Karpas-422 (cell line): ENCODE measurements around the gene SCYGR8. TPM values are rescaled to one million over a fixed set of nuclear protein-coding genes. Genes with fewer than 3 reads are reported as not detected.
"Not testable (repeated sequence)": the region's sequence is repeated elsewhere in the genome, so short reads cannot be mapped to it uniquely, and the experiment has no call there.

Experiments
- DNase-seq: peaks from one replicate; pipeline ENCODE4 v3.0.0-alpha.2; 2015
- H2AFZ ChIP-seq: fragments of 200-600 bp; sonication (generic); 2 replicates; pipeline ENCODE4 v1.6.1; 2014; ENCODE audit warnings: antibody characterized with exemption, low read length, mixed read lengths
- H3K27ac ChIP-seq: fragments of 200-600 bp; sonication (generic); 2 replicates; pipeline ENCODE4 v1.5.1; 2014; ENCODE audit warnings: mild to moderate bottlenecking, low read length, moderate library complexity
- H3K27me3 ChIP-seq: fragments of 200-600 bp; sonication (generic); 2 replicates; pipeline ENCODE4 v1.6.1; 2014; ENCODE audit warnings: low read length, mixed read lengths
- H3K36me3 ChIP-seq: fragments of 200-600 bp; sonication (generic); 2 replicates; pipeline ENCODE4 v1.6.1; 2014; ENCODE audit warnings: low read length, mixed read lengths; ENCODE audit not compliant: insufficient read depth
- H3K4me1 ChIP-seq: fragments of 200-600 bp; sonication (generic); 2 replicates; pipeline ENCODE4 v1.6.1; 2014; ENCODE audit warnings: mild to moderate bottlenecking, low read length, mixed read lengths
- H3K4me2 ChIP-seq: fragments of 200-600 bp; sonication (generic); 2 replicates; pipeline ENCODE4 v1.6.1; 2014; ENCODE audit warnings: low read length, low read depth, mild to moderate bottlenecking; ENCODE audit not compliant: poor library complexity, severe bottlenecking
- H3K4me3 ChIP-seq: fragments of 200-600 bp; sonication (generic); 2 replicates; pipeline ENCODE4 v1.5.1; 2014; ENCODE audit warnings: mild to moderate bottlenecking, antibody characterized with exemption, low read length, mixed read lengths
- H3K79me2 ChIP-seq: fragments of 200-600 bp; sonication (generic); 2 replicates; pipeline ENCODE4 v1.6.1; 2014; ENCODE audit warnings: mild to moderate bottlenecking, low read length, mixed read lengths
- H3K9ac ChIP-seq: fragments of 200-600 bp; sonication (generic); 2 replicates; pipeline ENCODE4 v1.6.0; 2014; ENCODE audit warnings: low read length
- H3K9me2 ChIP-seq: fragments of 200-600 bp; sonication (generic), shearing (Covaris generic); replicated peaks from 2 replicates; pipeline ENCODE4 v1.6.0; 2014; ENCODE audit warnings: mild to moderate bottlenecking, low read length, moderate library complexity; ENCODE audit not compliant: insufficient read depth
- H3K9me3 ChIP-seq: fragments of 300-700, 200-600 bp; sonication (generic); 2 replicates; pipeline ENCODE4 v1.6.1; 2014; ENCODE audit warnings: low read length, mixed read lengths
- H4K20me1 ChIP-seq: fragments of 200-600 bp; sonication (generic); 2 replicates; pipeline ENCODE4 v1.6.1; 2014; ENCODE audit warnings: mild to moderate bottlenecking, antibody characterized with exemption, low read length, low read depth; ENCODE audit not compliant: insufficient read depth
- total RNA-seq: library from RNA; depleted of rRNA; stranded (reverse); fragments of >200 nt; shearing (Covaris generic); gene quantifications from 2 replicates; pipeline ENCODE4 v1.2.3, GENCODE V29; 2014; ENCODE audit warnings: low replicate concordance

Gene SCYGR8
- total RNA-seq, 1 experiment from 2014 or later, result not detected

DNA sequence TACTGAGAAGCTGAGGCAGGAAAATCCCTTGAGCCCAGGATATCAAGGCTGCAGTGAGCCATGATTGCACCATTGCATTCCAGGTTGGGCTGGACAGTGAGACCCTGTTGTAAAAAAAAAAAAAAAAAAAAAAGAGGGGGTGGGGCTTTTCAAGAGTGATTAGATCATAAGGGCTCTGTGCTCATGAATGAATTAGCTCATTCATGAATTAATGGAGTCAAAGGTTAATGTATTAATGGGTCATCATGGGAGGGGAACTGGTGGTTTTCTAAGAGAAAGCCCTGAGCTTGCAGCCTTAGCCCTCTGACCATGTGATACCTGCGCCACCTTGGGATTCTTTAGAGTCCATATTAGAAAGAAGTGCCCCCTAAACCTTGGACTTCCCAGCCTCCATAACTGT is 32.4 kb upstream of the SCYGR8 start:
- H4K20me1 ChIP-seq, result no peaks in the 10 kb centered on the region
- no peaks in the 10 kb centered on the region for H3K27me3 ChIP-seq
- no peaks in the 10 kb centered on the region for H3K9me3 ChIP-seq
- no peak overlapping the region for H3K27ac ChIP-seq
- no peak overlapping the region for H3K4me3 ChIP-seq
- no peaks in the 10 kb centered on the region for H3K4me1 ChIP-seq
- no peak for DNase-seq
- no peak overlapping the region for H2AFZ ChIP-seq
- no peak overlapping the region for H3K9ac ChIP-seq
- H3K9me2 ChIP-seq, result no peaks in the 10 kb centered on the region
- H3K4me2 ChIP-seq, result no peak overlapping the region
- no peaks in the 10 kb centered on the region for H3K79me2 ChIP-seq
- H3K36me3 ChIP-seq, result no peaks in the 10 kb centered on the region

DNA sequence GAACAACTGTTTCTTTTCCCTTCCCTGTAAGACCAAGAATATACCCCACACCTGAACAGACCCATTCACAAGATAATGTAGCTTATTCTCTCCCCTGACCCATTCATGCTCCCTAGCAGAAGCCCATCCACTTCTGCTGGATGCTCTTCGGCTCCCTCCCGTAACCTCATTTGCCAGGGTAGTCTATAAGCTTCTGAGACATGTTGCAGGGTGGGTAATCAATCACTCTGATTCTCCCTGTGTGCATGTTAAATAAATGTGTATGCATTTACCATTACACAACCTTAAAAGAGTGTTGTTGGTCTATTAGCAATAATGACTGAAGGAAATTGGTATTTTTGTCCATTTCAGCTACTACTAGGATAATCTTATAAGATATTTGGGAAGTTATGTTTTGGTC is 29.2 kb upstream of the SCYGR8 start:
- no peak overlapping the region for H3K4me3 ChIP-seq
- H3K27me3 ChIP-seq, result no peaks in the 10 kb centered on the region
- no peaks in the 10 kb centered on the region for H3K4me1 ChIP-seq
- H3K36me3 ChIP-seq, result no peaks in the 10 kb centered on the region
- H3K4me2 ChIP-seq, result no peak overlapping the region
- no peak overlapping the region for H3K27ac ChIP-seq
- H3K79me2 ChIP-seq, result no peaks in the 10 kb centered on the region
- H3K9me3 ChIP-seq, result no peaks in the 10 kb centered on the region
- H3K9me2 ChIP-seq, result no peaks in the 10 kb centered on the region
- no peak overlapping the region for H3K9ac ChIP-seq
- no peaks in the 10 kb centered on the region for H4K20me1 ChIP-seq
- no peak for DNase-seq
- H2AFZ ChIP-seq, result no peak overlapping the region

GRCh38 chr2:227717687-227718567 is 27.8 kb upstream of the SCYGR8 start, which contains the start of gene SLC19A3:
Gene SLC19A3 (minus strand): TSS chr2:227718028. CDS start chr2:227702318, 15,710 bp downstream.
- no peaks in the 10 kb centered on the region for H4K20me1 ChIP-seq
- DNase-seq, result no peak
- H3K9ac ChIP-seq, result no peak within 1 kb of the TSS
- no peak within 1 kb of the TSS for H2AFZ ChIP-seq
- H3K4me1 ChIP-seq, result no peaks in the 10 kb centered on the region
- H3K79me2 ChIP-seq, result no peaks in the 10 kb centered on the region
- H3K9me2 ChIP-seq, result no peaks in the 10 kb centered on the region
- H3K9me3 ChIP-seq, result no peaks in the 10 kb centered on the region
- no peak within 1 kb of the TSS for H3K4me2 ChIP-seq
- no peaks in the 10 kb centered on the region for H3K36me3 ChIP-seq
- H3K4me3 ChIP-seq, result no peak within 1 kb of the TSS
- no peaks in the 10 kb centered on the region for H3K27me3 ChIP-seq
- H3K27ac ChIP-seq, result no peak within 1 kb of the TSS

DNA sequence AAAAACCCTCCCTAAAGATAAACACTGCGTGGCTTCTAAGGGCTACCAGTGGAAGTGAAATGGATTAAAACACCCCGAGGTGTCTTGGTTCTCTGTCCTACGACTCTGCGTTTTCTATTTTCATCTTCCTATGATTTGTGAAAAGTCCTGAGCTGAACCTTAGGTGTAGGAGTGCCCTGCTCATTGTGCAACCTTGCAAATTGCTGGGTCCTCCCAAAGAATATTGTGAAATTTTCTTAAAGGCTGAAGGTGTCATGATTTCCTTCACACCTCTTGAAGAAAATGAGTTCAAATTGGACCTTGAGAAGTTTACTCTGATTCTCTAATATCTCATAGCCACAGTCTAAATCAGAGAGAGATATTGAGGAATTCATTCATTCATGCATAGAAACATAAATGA is 26.1 kb upstream of the SCYGR8 start:
- no peak overlapping the region for H3K4me3 ChIP-seq
- no peaks in the 10 kb centered on the region for H3K27me3 ChIP-seq
- no peaks in the 10 kb centered on the region for H3K36me3 ChIP-seq
- H3K9me2 ChIP-seq, result no peaks in the 10 kb centered on the region
- H3K79me2 ChIP-seq, result no peaks in the 10 kb centered on the region
- H3K9me3 ChIP-seq, result no peaks in the 10 kb centered on the region
- no peaks in the 10 kb centered on the region for H4K20me1 ChIP-seq
- DNase-seq, result no peak
- H3K9ac ChIP-seq, result no peak overlapping the region
- H3K4me1 ChIP-seq, result no peaks in the 10 kb centered on the region
- H2AFZ ChIP-seq, result no peak overlapping the region
- no peak overlapping the region for H3K27ac ChIP-seq
- no peak overlapping the region for H3K4me2 ChIP-seq

GRCh38 chr2:227720680-227721079 is 25.0 kb upstream of the SCYGR8 start:
- H3K79me2 ChIP-seq, result no peaks in the 10 kb centered on the region
- H3K27ac ChIP-seq, result no peak overlapping the region
- no peaks in the 10 kb centered on the region for H3K9me2 ChIP-seq
- H3K4me1 ChIP-seq, result no peaks in the 10 kb centered on the region
- H3K4me2 ChIP-seq, result no peak overlapping the region
- no peaks in the 10 kb centered on the region for H3K9me3 ChIP-seq
- H3K4me3 ChIP-seq, result no peak overlapping the region
- no peak overlapping the region for H2AFZ ChIP-seq
- H3K27me3 ChIP-seq, result no peaks in the 10 kb centered on the region
- no peak for DNase-seq
- H3K9ac ChIP-seq, result no peak overlapping the region
- no peaks in the 10 kb centered on the region for H3K36me3 ChIP-seq
- no peaks in the 10 kb centered on the region for H4K20me1 ChIP-seq

DNA sequence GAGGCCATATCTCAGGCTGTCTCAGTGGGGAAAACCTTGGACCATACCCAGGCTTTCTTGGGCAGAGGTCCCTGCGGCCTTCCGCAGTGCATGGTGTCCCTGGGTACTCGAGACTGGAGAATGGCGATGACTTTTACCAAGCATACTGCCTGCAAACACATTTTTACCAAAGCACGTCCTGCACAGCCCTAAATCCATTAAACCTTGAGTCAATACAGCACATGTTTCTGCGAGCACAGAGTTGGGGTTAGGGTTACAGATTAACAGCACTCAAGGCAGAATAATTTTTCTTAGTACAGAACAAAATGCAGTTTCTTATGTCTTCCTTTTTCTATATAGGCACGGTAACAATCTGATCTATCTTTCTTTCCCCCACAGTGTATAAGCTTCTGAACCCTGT is 22.9 kb upstream of the SCYGR8 start:
- not testable (repeated sequence) for H3K4me1 ChIP-seq, H3K9ac ChIP-seq, H3K4me3 ChIP-seq, H3K9me3 ChIP-seq, H2AFZ ChIP-seq, H3K36me3 ChIP-seq, H3K27ac ChIP-seq, H3K27me3 ChIP-seq, H3K79me2 ChIP-seq, H4K20me1 ChIP-seq, H3K9me2 ChIP-seq, DNase-seq, H3K4me2 ChIP-seq

DNA sequence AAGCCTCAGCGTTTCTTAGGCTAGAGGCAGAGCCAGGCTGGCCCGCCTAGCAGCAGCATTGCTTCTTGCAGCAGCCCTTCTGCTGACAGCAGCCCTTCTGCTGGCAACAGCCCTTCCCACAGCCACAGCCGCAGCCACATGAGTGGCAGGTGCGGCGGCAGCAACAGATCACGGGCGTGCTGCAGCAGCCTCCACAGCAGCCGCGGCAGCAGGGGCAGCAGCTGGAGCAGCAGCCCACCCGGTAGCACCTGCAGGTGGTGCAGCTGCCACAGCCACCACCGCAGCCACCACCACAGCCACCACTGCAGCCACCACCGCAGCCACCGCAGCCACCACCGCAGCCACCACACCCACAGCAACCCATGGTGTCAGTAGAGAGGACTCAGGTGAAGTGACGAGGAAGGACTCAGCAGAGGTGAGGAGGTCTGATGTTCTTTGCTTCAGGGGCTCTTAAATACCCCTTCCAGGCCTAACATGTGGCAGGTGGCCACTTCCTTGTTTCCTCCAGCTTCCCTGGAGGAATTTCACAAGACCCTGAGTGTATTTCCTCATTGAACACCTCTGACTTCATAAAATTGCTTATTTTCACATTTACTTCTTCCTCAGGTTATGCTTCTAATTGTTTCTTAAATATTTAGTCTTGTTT is 21.2 kb upstream of the SCYGR8 start, which contains the start of gene SCYGR6:
Gene SCYGR6, minus strand, starts transcription at position 364 of the 646 bp plus-strand sequence. Its CDS starts 0 bp downstream, at position 364.
- Histone ChIP-seq H3K79me2 (no peaks in the 10 kb centered on the region), H3K27me3 (no peaks in the 10 kb centered on the region), H3K9ac (no peak within 1 kb of the TSS), H3K9me3 (no peaks in the 10 kb centered on the region), H3K27ac (no peak within 1 kb of the TSS), H3K36me3 (no peaks in the 10 kb centered on the region), H3K4me3 (no peak within 1 kb of the TSS), H3K4me1 (no peaks in the 10 kb centered on the region), H2AFZ (no peak within 1 kb of the TSS), H4K20me1 (no peaks in the 10 kb centered on the region), H3K4me2 (no peak within 1 kb of the TSS), H3K9me2 (no peaks in the 10 kb centered on the region)
- no peak for DNase-seq

- Histone ChIP-seq H2AFZ (no peak within 1 kb of the TSS), H3K9ac (no peak within 1 kb of the TSS), H3K36me3 (no peaks in the 10 kb centered on the region), H3K9me2 (no peaks in the 10 kb centered on the region), H3K79me2 (no peaks in the 10 kb centered on the region), H3K4me2 (no peak within 1 kb of the TSS), H3K27ac (no peak within 1 kb of the TSS), H3K9me3 (no peaks in the 10 kb centered on the region), H4K20me1 (no peaks in the 10 kb centered on the region), H3K4me3 (no peak within 1 kb of the TSS), H3K4me1 (no peaks in the 10 kb centered on the region), H3K27me3 (no peaks in the 10 kb centered on the region)
- DNase-seq, result no peak
Measured at GRCh38 chr2:227728035-227728434, 17.7 kb upstream of the SCYGR8 start, which contains the start of gene SCYGR7. Gene SCYGR7 (plus strand): TSS chr2:227728335. CDS start chr2:227728335, 0 bp downstream.
